Subcutaneous abdominal adipose tissue (tissue), 5 donors: ENCODE data around the gene MICB.
"Not testable (repeated sequence)": the region's sequence is repeated elsewhere in the genome, so short reads cannot be mapped to it uniquely, and the experiment has no call there.

Experiments
- H3K27ac ChIP-seq: one replicate; pipeline ENCODE4 v1.7.0; 2013; ENCODE audit warnings: low read depth, mild to moderate bottlenecking, inconsistent platforms, low read length, moderate library complexity
- H3K27me3 ChIP-seq, 5 donors: one replicate each; pipeline ENCODE4 v1.7.0; 2013; ENCODE audit warnings: low read length in 5 of 5, inconsistent platforms in 1 of 5; ENCODE audit not compliant: control insufficient read depth in 5 of 5, insufficient read depth in 4 of 5
- H3K36me3 ChIP-seq, 5 donors: one replicate each; pipeline ENCODE4 v1.7.0; 2013; ENCODE audit warnings: low read length in 5 of 5; ENCODE audit not compliant: control insufficient read depth in 5 of 5, insufficient read depth in 5 of 5
- H3K4me1 ChIP-seq, 5 donors: one replicate each; pipeline ENCODE4 v1.7.0; 2013; ENCODE audit warnings: low read length in 5 of 5, mild to moderate bottlenecking in 3 of 5, moderate library complexity in 1 of 5; ENCODE audit not compliant: control insufficient read depth in 5 of 5, insufficient read depth in 5 of 5
- H3K4me3 ChIP-seq, 5 donors: one replicate each; pipeline ENCODE4 v1.7.0; 2013; ENCODE audit warnings: low read length in 5 of 5, low read depth in 1 of 5
- H3K9ac ChIP-seq, 5 donors: one replicate each; pipeline ENCODE4 v1.7.0; 2013; ENCODE audit warnings: low read length in 5 of 5, mild to moderate bottlenecking in 4 of 5, moderate library complexity in 3 of 5
- H3K9me3 ChIP-seq, 5 donors: one replicate each; pipeline ENCODE4 v1.7.0; 2013; ENCODE audit warnings: low read length in 5 of 5; ENCODE audit not compliant: control insufficient read depth in 5 of 5
- donor health status: healthy.
- donor health status: healthy.
- donor health status: healthy.
- donor health status: healthy.
- donor health status: healthy.

MICB gene

GRCh38 chr6:31498748-31499147 lies 803 bp downstream of the MICB start:
- peaks cover 0 to 8% (median 3%) of the 10 kb centered on the region in 5 donors for H3K27me3 ChIP-seq
- no peak overlapping the region for H3K27ac ChIP-seq
- H3K9me3 ChIP-seq: no peaks in the 10 kb centered on the region
- peak overlapping the region in 3 of 5 donors; percentile 35 to 73 (median 39) for H3K4me3 ChIP-seq
- H3K4me1 ChIP-seq: peaks cover 0 to 43% (median 28%) of the 10 kb centered on the region in 5 donors
- no peak overlapping the region for H3K9ac ChIP-seq
- no peaks in the 10 kb centered on the region for H3K36me3 ChIP-seq

- not testable (repeated sequence) for H3K9ac ChIP-seq, H3K27ac ChIP-seq, H3K4me3 ChIP-seq, H3K27me3 ChIP-seq, H3K36me3 ChIP-seq, H3K9me3 ChIP-seq
- H3K4me1 ChIP-seq: peaks cover 0 to 36% (median 22%) of the 10 kb centered on the region in 5 donors
Observed at GRCh38 chr6:31499648-31500047, 1.7 kb downstream of the MICB start.

- H3K27ac ChIP-seq: no peak overlapping the region
- no peak overlapping the region for H3K9ac ChIP-seq
- H3K36me3 ChIP-seq: peaks cover 0 to 21% (median 5%) of the 10 kb centered on the region in 5 donors
- no peak overlapping the region for H3K4me3 ChIP-seq
- H3K9me3 ChIP-seq: no peaks in the 10 kb centered on the region
- peaks cover 0 to 8% (median 4%) of the 10 kb centered on the region in 5 donors for H3K27me3 ChIP-seq
- H3K4me1 ChIP-seq: peaks cover 0 to 15% (median 10%) of the 10 kb centered on the region in 5 donors
Observed at GRCh38 chr6:31502586-31502985, 4.6 kb downstream of the MICB start.

GRCh38 chr6:31509036-31509435 lies 11.1 kb downstream of the MICB start:
- H3K9me3 ChIP-seq, H3K27me3 ChIP-seq, H3K27ac ChIP-seq, H3K4me3 ChIP-seq, H3K9ac ChIP-seq, H3K4me1 ChIP-seq: not testable (repeated sequence)
- peaks cover 0 to 48% (median 14%) of the 10 kb centered on the region in 5 donors for H3K36me3 ChIP-seq

GRCh38 chr6:31510007-31510406 lies 12.1 kb downstream of the MICB start:
- Histone ChIP-seq H3K9ac (no peak overlapping the region), H3K27me3 (peaks cover 0 to 6% (median 0%) of the 10 kb centered on the region in 5 donors), H3K4me1 (no peaks in the 10 kb centered on the region), H3K36me3 (peaks cover 0 to 48% (median 14%) of the 10 kb centered on the region in 5 donors), H3K27ac (no peak overlapping the region), H3K4me3 (no peak overlapping the region), H3K9me3 (no peaks in the 10 kb centered on the region)

- H3K9me3 ChIP-seq: no peaks in the 10 kb centered on the region
- no peak overlapping the region for H3K4me3 ChIP-seq
- peaks cover 0 to 4% (median 0%) of the 10 kb centered on the region in 5 donors for H3K27me3 ChIP-seq
- H3K4me1 ChIP-seq: peaks cover 0 to 7% (median 0%) of the 10 kb centered on the region in 5 donors
- peaks cover 0 to 18% (median 8%) of the 10 kb centered on the region in 5 donors for H3K36me3 ChIP-seq
- H3K9ac ChIP-seq: no peak overlapping the region
- no peak overlapping the region for H3K27ac ChIP-seq
Observed at GRCh38 chr6:31513456-31514165, 15.7 kb downstream of the MICB start.

- H3K4me1 ChIP-seq: no peaks in the 10 kb centered on the region
- H3K27me3 ChIP-seq: no peaks in the 10 kb centered on the region
- no peak overlapping the region for H3K27ac ChIP-seq
- no peaks in the 10 kb centered on the region for H3K36me3 ChIP-seq
- no peak overlapping the region for H3K4me3 ChIP-seq
- H3K9ac ChIP-seq: no peak overlapping the region
- H3K9me3 ChIP-seq: no peaks in the 10 kb centered on the region
Observed at GRCh38 chr6:31521835-31522234, 23.9 kb downstream of the MICB start.

- Histone ChIP-seq H3K4me1 (no peaks in the 10 kb centered on the region), H3K9ac (no peak overlapping the region), H3K27me3 (no peaks in the 10 kb centered on the region), H3K36me3 (peaks cover 0 to 13% (median 11%) of the 10 kb centered on the region in 5 donors), H3K9me3 (no peaks in the 10 kb centered on the region), H3K27ac (no peak overlapping the region), H3K4me3 (no peak overlapping the region)
Observed at GRCh38 chr6:31525553-31525931, 27.6 kb downstream of the MICB start.

- Histone ChIP-seq H3K9me3 (no peaks in the 10 kb centered on the region), H3K4me1 (no peaks in the 10 kb centered on the region), H3K4me3 (no peak overlapping the region), H3K9ac (no peak overlapping the region), H3K27me3 (no peaks in the 10 kb centered on the region), H3K36me3 (peaks cover 0 to 18% (median 16%) of the 10 kb centered on the region in 5 donors), H3K27ac (no peak overlapping the region)
Observed at GRCh38 chr6:31525932-31526591, 28.1 kb downstream of the MICB start.

GRCh38 chr6:31528307-31528777 lies 30.4 kb downstream of the MICB start:
- Histone ChIP-seq H3K27ac (no peak overlapping the region), H3K9me3 (no peaks in the 10 kb centered on the region), H3K36me3 (peaks cover 5 to 39% (median 35%) of the 10 kb centered on the region in 5 donors), H3K4me3 (no peak overlapping the region), H3K9ac (no peak overlapping the region), H3K4me1 (no peaks in the 10 kb centered on the region), H3K27me3 (no peaks in the 10 kb centered on the region)
